Endothelial cell (in vitro differentiated cells): ENCODE measurements around the gene MSLN. TPM values are rescaled to one million over a fixed set of nuclear protein-coding genes. Genes with fewer than 3 reads are reported as not detected.

Experiments
- DNase-seq: peaks from one replicate; pipeline ENCODE4 v3.0.0; 2021; ENCODE audit warnings: low spot score
- H3K27ac Mint-ChIP-seq: one replicate; pipeline ENCODE4 v1.8.0; 2021; ENCODE audit warnings: mixed read lengths, inconsistent platforms; ENCODE audit not compliant: unreplicated experiment
- H3K27me3 Mint-ChIP-seq: one replicate; pipeline ENCODE4 v1.8.0; 2021; ENCODE audit warnings: mild to moderate bottlenecking, moderate library complexity, mixed read lengths, inconsistent platforms; ENCODE audit not compliant: unreplicated experiment
- H3K36me3 Mint-ChIP-seq: one replicate; pipeline ENCODE4 v1.8.0; 2021; ENCODE audit warnings: mild to moderate bottlenecking, low read depth, mixed read lengths, inconsistent platforms; ENCODE audit not compliant: unreplicated experiment
- H3K4me1 Mint-ChIP-seq: one replicate; pipeline ENCODE4 v1.8.0; 2021; ENCODE audit warnings: mild to moderate bottlenecking, mixed read lengths, inconsistent platforms; ENCODE audit not compliant: unreplicated experiment
- H3K4me3 Mint-ChIP-seq: one replicate; pipeline ENCODE4 v1.8.0; 2021; ENCODE audit warnings: mild to moderate bottlenecking, mixed read lengths, inconsistent platforms; ENCODE audit not compliant: unreplicated experiment
- H3K9me3 Mint-ChIP-seq: one replicate; pipeline ENCODE4 v1.8.0; 2021; ENCODE audit warnings: mixed read lengths, inconsistent platforms; ENCODE audit not compliant: unreplicated experiment
- total RNA-seq: library from RNA; stranded (reverse); fragmentation: NEBNext Ultra II Directional; extraction: Animal tissue kit (Norgen Biotek cat#: 25700); gene quantifications from one replicate; pipeline ENCODE4 v1.2.1, GENCODE V29; 2021; ENCODE audit not compliant: unreplicated experiment
- TF ChIP-seq, protein P1 (sequence below): fragments of 200-600 bp; sonication (generic); IDR thresholded peaks from one replicate; pipeline ENCODE4 v1.5.0; 2021; ENCODE audit warnings: antibody characterized with exemption; ENCODE audit not compliant: unreplicated experiment

MSLN gene
- total RNA-seq, 1 donor from 2014 or later, result 0.44 TPM

DNA sequence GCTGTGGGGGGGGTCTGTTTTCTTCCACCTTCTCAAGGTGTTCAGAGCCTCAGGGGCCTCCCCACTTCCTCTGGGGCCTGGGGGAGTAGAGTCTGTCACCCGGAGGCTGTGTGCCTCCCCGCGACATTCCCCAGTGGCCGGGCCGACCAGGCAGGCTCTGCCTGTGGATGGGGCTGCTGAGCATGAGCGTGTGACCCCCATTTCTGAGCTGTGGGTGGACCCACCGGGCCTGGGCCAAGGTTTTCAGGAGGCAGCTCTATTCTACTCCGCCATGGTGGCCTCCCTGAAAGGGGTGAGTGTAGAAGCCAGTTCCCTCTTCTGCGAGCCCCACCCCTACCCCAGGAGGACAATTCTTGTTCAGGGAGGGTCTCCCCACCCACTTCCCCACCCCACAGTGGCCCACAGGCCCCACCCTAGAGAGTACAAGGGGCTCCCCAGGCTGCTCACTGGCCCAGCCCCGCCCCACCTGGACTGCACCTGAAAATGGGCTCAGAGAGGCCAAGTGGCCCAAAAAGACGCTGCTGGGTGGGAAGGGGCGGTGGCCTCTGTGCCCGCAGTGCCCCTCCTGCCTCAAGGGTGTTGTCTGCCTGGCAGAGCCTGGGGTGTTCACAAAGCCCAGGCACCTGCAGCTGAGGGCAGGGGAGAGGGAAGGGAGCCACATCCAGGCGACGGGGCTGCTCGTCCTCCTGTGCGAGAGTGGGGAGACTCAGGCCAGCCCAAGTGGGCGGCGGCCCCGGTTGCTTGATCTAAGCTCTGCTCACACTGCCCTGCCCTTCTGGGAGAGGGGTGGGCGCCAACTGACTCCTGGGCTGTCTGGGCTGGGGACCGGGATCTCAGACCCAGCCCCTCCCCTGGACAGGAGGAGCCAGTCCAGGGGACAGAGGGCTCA lies 1.3 kb downstream of the MSLN start:
- DNase-seq, result no peak
- Mint-ChIP-seq H3K36me3 (no peaks in the 10 kb centered on the region), H3K27me3 (peaks cover 4% of the 10 kb centered on the region), H3K9me3 (no peaks in the 10 kb centered on the region), H3K27ac (no peak overlapping the region), H3K4me3 (no peak overlapping the region), H3K4me1 (no peaks in the 10 kb centered on the region)
- TF ChIP-seq, protein P1, sequence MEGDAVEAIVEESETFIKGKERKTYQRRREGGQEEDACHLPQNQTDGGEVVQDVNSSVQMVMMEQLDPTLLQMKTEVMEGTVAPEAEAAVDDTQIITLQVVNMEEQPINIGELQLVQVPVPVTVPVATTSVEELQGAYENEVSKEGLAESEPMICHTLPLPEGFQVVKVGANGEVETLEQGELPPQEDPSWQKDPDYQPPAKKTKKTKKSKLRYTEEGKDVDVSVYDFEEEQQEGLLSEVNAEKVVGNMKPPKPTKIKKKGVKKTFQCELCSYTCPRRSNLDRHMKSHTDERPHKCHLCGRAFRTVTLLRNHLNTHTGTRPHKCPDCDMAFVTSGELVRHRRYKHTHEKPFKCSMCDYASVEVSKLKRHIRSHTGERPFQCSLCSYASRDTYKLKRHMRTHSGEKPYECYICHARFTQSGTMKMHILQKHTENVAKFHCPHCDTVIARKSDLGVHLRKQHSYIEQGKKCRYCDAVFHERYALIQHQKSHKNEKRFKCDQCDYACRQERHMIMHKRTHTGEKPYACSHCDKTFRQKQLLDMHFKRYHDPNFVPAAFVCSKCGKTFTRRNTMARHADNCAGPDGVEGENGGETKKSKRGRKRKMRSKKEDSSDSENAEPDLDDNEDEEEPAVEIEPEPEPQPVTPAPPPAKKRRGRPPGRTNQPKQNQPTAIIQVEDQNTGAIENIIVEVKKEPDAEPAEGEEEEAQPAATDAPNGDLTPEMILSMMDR, result no peak

DNA sequence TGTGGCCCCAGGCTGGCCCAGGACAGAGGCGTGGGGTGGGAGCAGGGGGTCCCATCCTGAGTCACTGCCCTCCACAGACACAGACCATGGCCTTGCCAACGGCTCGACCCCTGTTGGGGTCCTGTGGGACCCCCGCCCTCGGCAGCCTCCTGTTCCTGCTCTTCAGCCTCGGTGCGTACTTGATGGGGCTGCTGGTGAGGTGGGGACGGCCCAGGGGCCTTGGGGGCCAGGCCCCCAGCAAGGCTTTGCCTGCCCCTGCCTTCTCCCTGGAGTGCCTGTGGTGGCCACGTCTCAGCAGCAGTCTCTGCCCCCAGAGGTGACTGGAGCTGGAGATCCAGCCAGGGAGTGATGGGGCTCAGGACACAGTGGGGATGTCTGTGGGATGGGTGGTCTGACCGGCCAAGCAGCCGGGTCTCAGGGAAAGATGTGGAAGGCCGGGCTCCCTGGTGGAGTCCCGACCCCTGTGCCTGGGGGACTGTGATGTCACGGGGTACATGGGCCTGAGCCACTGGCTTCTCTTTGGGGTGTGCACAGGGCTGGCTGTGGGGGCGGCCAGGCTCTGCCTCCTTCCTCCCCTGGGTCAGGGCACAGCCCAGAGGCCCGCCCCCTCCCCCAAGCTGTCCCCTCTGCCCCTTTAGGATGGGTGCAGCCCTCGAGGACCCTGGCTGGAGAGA lies 2.2 kb downstream of the MSLN start:
- DNase-seq, result no peak
- no peak overlapping the region for H3K27ac Mint-ChIP-seq
- peaks cover 4% of the 10 kb centered on the region for H3K27me3 Mint-ChIP-seq
- no peaks in the 10 kb centered on the region for H3K36me3 Mint-ChIP-seq
- no peaks in the 10 kb centered on the region for H3K9me3 Mint-ChIP-seq
- TF ChIP-seq, protein P1, result no peak
- H3K4me3 Mint-ChIP-seq, result no peak overlapping the region
- no peaks in the 10 kb centered on the region for H3K4me1 Mint-ChIP-seq

DNA sequence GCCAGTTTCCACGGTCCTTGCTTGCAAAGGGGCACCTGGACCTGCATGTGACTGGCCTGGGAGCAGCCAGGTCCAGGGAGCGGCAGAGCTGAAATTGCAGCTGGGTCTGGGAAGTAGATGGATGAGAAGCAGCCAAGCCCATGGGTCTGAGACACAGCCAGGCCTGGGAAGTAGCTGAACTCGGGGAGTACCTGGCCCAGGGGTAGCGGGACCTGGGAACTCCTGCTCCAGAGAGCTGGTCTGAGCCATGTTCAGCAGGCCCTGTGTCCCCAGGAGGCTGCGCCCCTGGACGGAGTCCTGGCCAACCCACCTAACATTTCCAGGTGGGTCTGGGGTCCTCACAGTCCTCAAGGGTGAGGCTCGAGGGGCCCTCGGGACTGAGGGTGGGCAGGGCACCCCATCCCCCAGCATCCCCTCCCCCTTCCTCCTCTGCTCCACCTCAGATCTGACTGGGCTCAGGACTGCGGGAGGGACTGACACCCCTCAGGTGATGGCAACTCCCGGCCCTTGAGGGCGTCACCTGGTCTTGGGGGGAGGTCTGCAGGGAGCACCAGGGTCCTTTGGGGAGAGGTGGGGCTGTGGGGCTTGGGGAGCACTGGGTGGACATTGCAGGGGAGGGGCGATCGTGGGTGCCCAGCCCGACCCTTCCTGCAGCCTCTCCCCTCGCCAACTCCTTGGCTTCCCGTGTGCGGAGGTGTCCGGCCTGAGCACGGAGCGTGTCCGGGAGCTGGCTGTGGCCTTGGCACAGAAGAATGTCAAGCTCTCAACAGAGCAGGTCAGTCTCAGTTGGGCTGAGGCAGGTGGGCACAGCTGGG lies 3.0 kb downstream of the MSLN start:
- Mint-ChIP-seq H3K27ac (no peak overlapping the region), H3K4me1 (no peaks in the 10 kb centered on the region), H3K4me3 (no peak overlapping the region), H3K27me3 (peaks cover 4% of the 10 kb centered on the region), H3K36me3 (no peaks in the 10 kb centered on the region), H3K9me3 (no peaks in the 10 kb centered on the region)
- TF ChIP-seq, protein P1, result no peak
- no peak for DNase-seq

DNA sequence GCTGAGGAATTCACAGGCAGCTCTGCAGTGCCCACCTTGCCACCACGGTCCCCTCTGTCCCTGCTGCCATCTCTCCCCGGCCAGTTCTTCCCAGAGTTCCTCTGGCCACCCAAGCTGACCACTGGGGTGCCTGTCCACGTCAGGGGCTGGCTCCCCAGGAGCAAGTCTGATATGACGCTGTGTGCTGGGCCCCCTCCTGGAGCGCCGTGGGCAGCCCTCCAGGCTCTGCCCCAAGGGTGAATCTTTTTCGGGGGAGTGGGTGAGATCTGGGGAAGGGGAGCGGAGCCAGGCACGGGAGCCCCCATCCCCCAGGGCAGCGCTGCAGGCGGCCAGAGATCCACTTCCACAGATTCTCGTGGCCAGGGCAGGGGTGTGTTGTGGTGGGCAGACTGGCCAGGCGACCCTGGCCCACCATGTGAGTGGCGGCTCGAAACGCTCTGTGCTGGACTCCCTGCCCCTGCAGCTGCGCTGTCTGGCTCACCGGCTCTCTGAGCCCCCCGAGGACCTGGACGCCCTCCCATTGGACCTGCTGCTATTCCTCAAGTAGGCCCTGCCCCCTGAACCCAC lies 3.7 kb downstream of the MSLN start:
- TF ChIP-seq, protein P1, result no peak
- Mint-ChIP-seq H3K27ac (no peak overlapping the region), H3K27me3 (peaks cover 4% of the 10 kb centered on the region), H3K4me1 (no peaks in the 10 kb centered on the region), H3K9me3 (no peaks in the 10 kb centered on the region), H3K4me3 (no peak overlapping the region), H3K36me3 (no peaks in the 10 kb centered on the region)
- DNase-seq, result no peak
